ENCODE results near the gene ZCCHC14.
A peak's percentile ranks its signal among the peaks of the same experiment; 100 is the strongest.

The ZCCHC14 gene

GRCh38 chr16:87457061-87457611, 35.7 kb downstream of the ZCCHC14 start:
- peak; percentile 69 for DNase-seq (ENCODE audit: low read depth)

- DNase-seq (ENCODE audit: low read depth): no peak
Observed at GRCh38 chr16:87454391-87454790, 38.4 kb downstream of the ZCCHC14 start.

GRCh38 chr16:87453326-87453725, 39.5 kb downstream of the ZCCHC14 start:
- no peak for DNase-seq (ENCODE audit: low read depth)

- DNase-seq (ENCODE audit: low read depth): no peak
Observed at GRCh38 chr16:87451563-87452210, 41.1 kb downstream of the ZCCHC14 start.

- DNase-seq (ENCODE audit: low read depth): no peak
Observed at GRCh38 chr16:87448866-87449265, 44.0 kb downstream of the ZCCHC14 start.

- peak; percentile 79 for DNase-seq (ENCODE audit: low read depth)
Observed at GRCh38 chr16:87447323-87447722, 45.5 kb downstream of the ZCCHC14 start.

GRCh38 chr16:87446479-87446878, 46.3 kb downstream of the ZCCHC14 start:
- DNase-seq (ENCODE audit: low read depth): no peak

GRCh38 chr16:87445486-87445885, 47.3 kb downstream of the ZCCHC14 start:
- peak; percentile 52 for DNase-seq (ENCODE audit: low read depth)

GRCh38 chr16:87443964-87444363, 48.9 kb downstream of the ZCCHC14 start:
- no peak for DNase-seq (ENCODE audit: low read depth)

- DNase-seq (ENCODE audit: low read depth): no peak
Observed at GRCh38 chr16:87443016-87443415, 49.8 kb downstream of the ZCCHC14 start.

- DNase-seq (ENCODE audit: low read depth): no peak
Observed at GRCh38 chr16:87442581-87442966, 50.2 kb downstream of the ZCCHC14 start.

- DNase-seq (ENCODE audit: low read depth): no peak
Observed at GRCh38 chr16:87441886-87442580, 50.8 kb downstream of the ZCCHC14 start.

- no peak for DNase-seq (ENCODE audit: low read depth)
Observed at GRCh38 chr16:87439926-87440325, 52.9 kb downstream of the ZCCHC14 start.

GRCh38 chr16:87438611-87438985, 54.2 kb downstream of the ZCCHC14 start:
- DNase-seq (ENCODE audit: low read depth): no peak

- DNase-seq (ENCODE audit: low read depth): no peak
Observed at GRCh38 chr16:87437911-87438610, 54.8 kb downstream of the ZCCHC14 start.

- no peak for DNase-seq (ENCODE audit: low read depth)
Observed at GRCh38 chr16:87437327-87437726, 55.5 kb downstream of the ZCCHC14 start.

GRCh38 chr16:87436225-87437172, 56.3 kb downstream of the ZCCHC14 start:
- peak; percentile 61 for DNase-seq (ENCODE audit: low read depth)

GRCh38 chr16:87435372-87436224, 57.2 kb downstream of the ZCCHC14 start:
- DNase-seq (ENCODE audit: low read depth): peak; percentile 76

- DNase-seq (ENCODE audit: low read depth): no peak
Observed at GRCh38 chr16:87434146-87434667, 58.6 kb downstream of the ZCCHC14 start.

GRCh38 chr16:87432330-87432915, 60.4 kb downstream of the ZCCHC14 start:
- DNase-seq (ENCODE audit: low read depth): no peak

All from EH (cell line).